KOPT-K1 (cell line): Measurements from ENCODE around the gene NUDT15.

Source experiments
- H3K27ac ChIP-seq: fragments of 200-600 bp; sonication (generic); 2 replicates; pipeline ENCODE4 v1.5.1; 2016; ENCODE audit warnings: antibody characterized with exemption, mild to moderate bottlenecking, low read depth, low read length; ENCODE audit not compliant: poor library complexity, severe bottlenecking
- H3K36me3 ChIP-seq: fragments of 200-600 bp; sonication (generic); 2 replicates; pipeline ENCODE4 v1.5.1; 2017; ENCODE audit warnings: antibody characterized with exemption, mild to moderate bottlenecking, low read length, moderate library complexity; ENCODE audit not compliant: insufficient read depth
- H3K9me3 ChIP-seq: fragments of 200-600 bp; sonication (generic); 2 replicates; pipeline ENCODE4 v1.5.1; 2017; ENCODE audit warnings: antibody characterized with exemption, low read length, mild to moderate bottlenecking; ENCODE audit not compliant: insufficient read depth, poor library complexity, severe bottlenecking

NUDT15 gene

GRCh38 chr13:48068952-48069351, 31.4 kb downstream of the NUDT15 start:
- Histone ChIP-seq H3K36me3 (peaks cover 98% of the 10 kb centered on the region), H3K27ac (no peak overlapping the region), H3K9me3 (peaks cover 80% of the 10 kb centered on the region)

- H3K27ac ChIP-seq, result no peak overlapping the region
- peaks cover 98% of the 10 kb centered on the region for H3K36me3 ChIP-seq
- peaks cover 86% of the 10 kb centered on the region for H3K9me3 ChIP-seq
These were observed 32.0 kb downstream of the NUDT15 start for GRCh38 chr13:48069573-48069972.

GRCh38 chr13:48070942-48071341, 33.4 kb downstream of the NUDT15 start:
- H3K9me3 ChIP-seq, result peaks cover 100% of the 10 kb centered on the region
- H3K36me3 ChIP-seq, result peaks cover 100% of the 10 kb centered on the region

GRCh38 chr13:48072304-48072703, 34.8 kb downstream of the NUDT15 start:
- no peak overlapping the region for H3K27ac ChIP-seq
- peaks cover 100% of the 10 kb centered on the region for H3K36me3 ChIP-seq
- peaks cover 88% of the 10 kb centered on the region for H3K9me3 ChIP-seq

More at GRCh38 chr13:48070942-48071341, 33.4 kb downstream of the NUDT15 start:
- H3K27ac ChIP-seq, result no peak overlapping the region

GRCh38 chr13:48072787-48073186, 35.3 kb downstream of the NUDT15 start:
- Histone ChIP-seq H3K27ac (no peak overlapping the region), H3K36me3 (peaks cover 100% of the 10 kb centered on the region), H3K9me3 (peaks cover 84% of the 10 kb centered on the region)

- H3K36me3 ChIP-seq, result peaks cover 100% of the 10 kb centered on the region
- H3K27ac ChIP-seq, result no peak overlapping the region
- peaks cover 71% of the 10 kb centered on the region for H3K9me3 ChIP-seq
These were observed 36.5 kb downstream of the NUDT15 start for GRCh38 chr13:48074006-48074405.

GRCh38 chr13:48078251-48078656, 40.7 kb downstream of the NUDT15 start:
- peaks cover 29% of the 10 kb centered on the region for H3K9me3 ChIP-seq
- peaks cover 100% of the 10 kb centered on the region for H3K36me3 ChIP-seq
- H3K27ac ChIP-seq, result no peak overlapping the region

- H3K36me3 ChIP-seq, result peaks cover 99% of the 10 kb centered on the region
These were observed 44.2 kb downstream of the NUDT15 start for GRCh38 chr13:48081739-48082138.

GRCh38 chr13:48086272-48086671, 48.7 kb downstream of the NUDT15 start:
- no peaks in the 10 kb centered on the region for H3K9me3 ChIP-seq
- no peak overlapping the region for H3K27ac ChIP-seq
- H3K36me3 ChIP-seq, result peaks cover 63% of the 10 kb centered on the region

More at GRCh38 chr13:48081739-48082138, 44.2 kb downstream of the NUDT15 start:
- H3K27ac ChIP-seq, result no peak overlapping the region
- H3K9me3 ChIP-seq, result no peaks in the 10 kb centered on the region

- Histone ChIP-seq H3K27ac (peak overlapping the region; percentile 77), H3K9me3 (no peaks in the 10 kb centered on the region), H3K36me3 (peaks cover 16% of the 10 kb centered on the region)
These were observed 56.1 kb downstream of the NUDT15 start for GRCh38 chr13:48093588-48093987.

- peak overlapping the region; percentile 77 for H3K27ac ChIP-seq
These were observed 56.9 kb downstream of the NUDT15 start for GRCh38 chr13:48094404-48094780.

GRCh38 chr13:48094781-48095502, 57.4 kb downstream of the NUDT15 start, which contains the start of gene MED4:
TSS of gene MED4 (minus strand) at chr13:48095104. CDS start at chr13:48095078, 26 bp downstream.
- no peaks in the 10 kb centered on the region for H3K9me3 ChIP-seq
- H3K27ac ChIP-seq, result peak within 1 kb of the TSS; percentile 77

More at GRCh38 chr13:48094404-48094780, 56.9 kb downstream of the NUDT15 start:
- Histone ChIP-seq H3K9me3 (no peaks in the 10 kb centered on the region), H3K36me3 (peaks cover 10% of the 10 kb centered on the region)

GRCh38 chr13:48096670-48097069, 59.1 kb downstream of the NUDT15 start:
- H3K27ac ChIP-seq, result no peak overlapping the region
- peaks cover 8% of the 10 kb centered on the region; the same call in 1 of the 2 replicates for H3K36me3 ChIP-seq
- H3K9me3 ChIP-seq, result no peaks in the 10 kb centered on the region

More at GRCh38 chr13:48094781-48095502, 57.4 kb downstream of the NUDT15 start, which contains the start of gene MED4:
- peaks cover 8% of the 10 kb centered on the region; the same call in 1 of the 2 replicates for H3K36me3 ChIP-seq
